ENCODE results near the gene SLFN12.
A peak's percentile ranks its signal among the peaks of the same experiment; 100 is the strongest.
"Not testable (repeated sequence)": the region's sequence is repeated elsewhere in the genome, so short reads cannot be mapped to it uniquely, and the experiment has no call there.

The SLFN12 gene

GRCh38 chr17:35414247-35414646 lies 18.1 kb downstream of the SLFN12 start:
- DNase-seq: no peak

- no peak for DNase-seq
Observed at GRCh38 chr17:35407531-35407930, 24.8 kb downstream of the SLFN12 start.

GRCh38 chr17:35406568-35406967 lies 25.7 kb downstream of the SLFN12 start:
- no peak for DNase-seq

GRCh38 chr17:35404360-35404759 lies 27.9 kb downstream of the SLFN12 start:
- DNase-seq: no peak

- not testable (repeated sequence) for DNase-seq
Observed at GRCh38 chr17:35393783-35394182, 38.5 kb downstream of the SLFN12 start.

- DNase-seq: no peak
Observed at GRCh38 chr17:35390663-35391062, 41.6 kb downstream of the SLFN12 start.

GRCh38 chr17:35390156-35390555 lies 42.1 kb downstream of the SLFN12 start:
- DNase-seq: no peak

- no peak for DNase-seq
Observed at GRCh38 chr17:35387496-35387895, 44.8 kb downstream of the SLFN12 start.

- no peak for DNase-seq
Observed at GRCh38 chr17:35377706-35378105, 54.6 kb downstream of the SLFN12 start.

- DNase-seq: no peak
Observed at GRCh38 chr17:35377068-35377467, 55.2 kb downstream of the SLFN12 start.

- DNase-seq: no peak
Observed at GRCh38 chr17:35376245-35376644, 56.1 kb downstream of the SLFN12 start.

GRCh38 chr17:35374766-35375344 lies 57.4 kb downstream of the SLFN12 start:
- DNase-seq: no peak

- DNase-seq: peak in 10 of 56 donors; percentile 2 to 57 (median 14)
Observed at GRCh38 chr17:35373984-35374765, 58.1 kb downstream of the SLFN12 start.

GRCh38 chr17:35373534-35373983 lies 58.7 kb downstream of the SLFN12 start, which contains the start of gene SLFN11:
Gene SLFN11, minus strand, starts transcription at chr17:35373621. Its CDS starts 9,814 bp downstream, at chr17:35363807.
- peak in 36 of 56 donors; percentile 3 to 67 (median 26) for DNase-seq

- peak in 1 of 56 donors; percentile 1 for DNase-seq
Observed at GRCh38 chr17:35372846-35373533, 59.3 kb downstream of the SLFN12 start.

GRCh38 chr17:35371934-35372333 lies 60.4 kb downstream of the SLFN12 start:
- no peak for DNase-seq

GRCh38 chr17:35368081-35368830 lies 64.0 kb downstream of the SLFN12 start:
- DNase-seq: peak in 12 of 56 donors; percentile 0 to 21 (median 7)

- no peak for DNase-seq
Observed at GRCh38 chr17:35361027-35361426, 71.3 kb downstream of the SLFN12 start.

Measured in nucleus accumbens (tissue), 56 donors.